BE2C (cell line): ENCODE measurements around the gene TNPO3.

Experiments used
- DNase-seq: peaks from one replicate; pipeline ENCODE4 v3.0.0-alpha.2; 2020
- H3K27me3 ChIP-seq: fragments of 250-450 bp; sonication (Bioruptor Pico); 2 replicates; pipeline ENCODE4 v1.5.1; 2020; ENCODE audit warnings: mild to moderate bottlenecking
- H3K36me3 ChIP-seq: fragments of 250-450 bp; sonication (Bioruptor Pico); 2 replicates; pipeline ENCODE4 v1.5.1; 2020; ENCODE audit warnings: mild to moderate bottlenecking
- H3K4me1 ChIP-seq: fragments of 250-450 bp; sonication (Bioruptor Pico); 2 replicates; pipeline ENCODE4 v1.5.1; 2020
- H3K4me3 ChIP-seq: 2 replicates; pipeline ENCODE4 v1.5.1; 2011; ENCODE audit warnings: low read depth, low read length
- H3K9me3 ChIP-seq: fragments of 250-450 bp; sonication (Bioruptor Pico); 2 replicates; pipeline ENCODE4 v1.5.1; 2020
- CTCF ChIP-seq: IDR thresholded peaks from 2 replicates; pipeline ENCODE4 v1.5.1; 2012; ENCODE audit warnings: mild to moderate bottlenecking, low read depth, low read length

Gene TNPO3

GRCh38 chr7:128928882-128929788 is 125.8 kb downstream of the TNPO3 start:
- H3K27me3 ChIP-seq, result no peaks in the 10 kb centered on the region
- no peak overlapping the region for H3K4me3 ChIP-seq
- no peak for TF ChIP-seq CTCF

GRCh38 chr7:128928159-128928813 is 126.6 kb downstream of the TNPO3 start:
- Histone ChIP-seq H3K9me3 (no peaks in the 10 kb centered on the region), H3K4me3 (no peak overlapping the region), H3K36me3 (no peaks in the 10 kb centered on the region), H3K4me1 (no peaks in the 10 kb centered on the region), H3K27me3 (no peaks in the 10 kb centered on the region)
- no peak for DNase-seq
- no peak for TF ChIP-seq CTCF

More at GRCh38 chr7:128928882-128929788, 125.8 kb downstream of the TNPO3 start:
- Histone ChIP-seq H3K36me3 (no peaks in the 10 kb centered on the region), H3K9me3 (no peaks in the 10 kb centered on the region), H3K4me1 (no peaks in the 10 kb centered on the region)
- no peak for DNase-seq

- no peaks in the 10 kb centered on the region for H3K9me3 ChIP-seq
- no peaks in the 10 kb centered on the region for H3K27me3 ChIP-seq
- H3K4me3 ChIP-seq, result no peak overlapping the region
- H3K4me1 ChIP-seq, result 0 out of 2 replicates have a peak, but pooled peaks cover 3% of the 10 kb centered on the region
- no peaks in the 10 kb centered on the region for H3K36me3 ChIP-seq
- no peak for DNase-seq
- no peak for TF ChIP-seq CTCF
Observed at GRCh38 chr7:128924707-128925588, 130.0 kb downstream of the TNPO3 start.

GRCh38 chr7:128923411-128923800 is 131.5 kb downstream of the TNPO3 start:
- no peaks in the 10 kb centered on the region for H3K27me3 ChIP-seq
- no peaks in the 10 kb centered on the region for H3K36me3 ChIP-seq
- DNase-seq, result no peak
- no peak for TF ChIP-seq CTCF
- no peaks in the 10 kb centered on the region for H3K9me3 ChIP-seq
- H3K4me1 ChIP-seq, result 0 out of 2 replicates have a peak, but pooled peaks cover 3% of the 10 kb centered on the region
- no peak overlapping the region for H3K4me3 ChIP-seq

- Histone ChIP-seq H3K27me3 (no peaks in the 10 kb centered on the region), H3K4me3 (no peak overlapping the region), H3K9me3 (no peaks in the 10 kb centered on the region), H3K36me3 (no peaks in the 10 kb centered on the region), H3K4me1 (0 out of 2 replicates have a peak, but pooled peaks cover 3% of the 10 kb centered on the region)
- DNase-seq, result no peak
- TF ChIP-seq CTCF, result no peak
Observed at GRCh38 chr7:128922496-128923410, 132.2 kb downstream of the TNPO3 start.
